GM12878 (cell line): ENCODE data around the gene ASRGL1. TPM values are rescaled to one million over a fixed set of nuclear protein-coding genes. Genes with fewer than 3 reads are reported as not detected.
A peak's percentile ranks its signal among the peaks of the same experiment; 100 is the strongest.

Experiments used
- ATAC-seq: fragments of 200-7000 bp; cut with Tn5 transposase; 3 replicates; pipeline ENCODE4 v1.9.1; 2020; ENCODE audit warnings: mild to moderate bottlenecking, moderate library complexity
- BruUV-seq: library from RNA; stranded (reverse); fragments of 400-500 nt; replicated peaks from 2 replicates; lab custom pipeline; 2021; lab: Mats Ljungman, UMichigan
- CTCF ChIA-PET: fragments of 300-600 bp; sonication (Branson Sonifier 250); formaldehyde crosslinking; extraction: SDS; loops from one replicate; lab custom pipeline; 2021; ENCODE audit warnings: inconsistent platforms; lab: Yijun Ruan, JAX
- POLR2A ChIA-PET: fragments of 350-600 bp; formaldehyde crosslinking; extraction: SDS; loops from one replicate; lab custom pipeline; 2021; ENCODE audit warnings: inconsistent platforms; lab: Charles Lee
- RAD21 ChIA-PET: fragments of 300-600 bp; sonication (Branson Sonifier 250); formaldehyde crosslinking; loops from one replicate; lab custom pipeline; 2023; ENCODE audit warnings: antibody characterized with exemption; ENCODE audit not compliant: unreplicated experiment; lab: Charles Lee
- SMC1A ChIA-PET: fragments of 300-600 bp; sonication (Branson Sonifier 250); formaldehyde crosslinking; loops from one replicate; lab custom pipeline; 2023; ENCODE audit not compliant: unreplicated experiment, uncharacterized antibody; lab: Charles Lee
- DNase-seq: peaks from one replicate; pipeline ENCODE4 v3.0.0-alpha.2; 2011; ENCODE audit warnings: low read depth, low spot score
- FAIRE-seq: peaks from 3 replicates; lab custom pipeline; 2011; peaks lifted over from hg19 to GRCh38; lab: Jason Lieb, UNC
- H2AFZ ChIP-seq: 2 replicates; pipeline ENCODE4 v1.6.0; 2011; ENCODE audit warnings: low read depth, low read length, control low read depth; ENCODE audit not compliant: control insufficient read depth
- H3K27ac ChIP-seq: 2 replicates; pipeline ENCODE4 v1.5.1; 2011; ENCODE audit warnings: control low read depth; ENCODE audit not compliant: control insufficient read depth, insufficient read depth
- H3K27me3 ChIP-seq, 2 experiments: replicated peaks in 1 of 2; 2 replicates each; pipeline versions ENCODE4 v1.6.0 to v1.6.1; 2011; ENCODE audit warnings: low read length in 1 of 2; ENCODE audit not compliant: control insufficient read depth in 2 of 2, insufficient read depth in 2 of 2
- H3K36me3 ChIP-seq, 2 experiments: 2 replicates each; pipeline ENCODE4 v1.5.1; 2011; ENCODE audit warnings: low read length in 1 of 2; ENCODE audit not compliant: control insufficient read depth in 2 of 2, insufficient read depth in 2 of 2
- H3K4me1 ChIP-seq: 2 replicates; pipeline ENCODE4 v1.6.1; 2011; ENCODE audit warnings: mild to moderate bottlenecking, low read length, moderate library complexity, mixed read lengths; ENCODE audit not compliant: control insufficient read depth, insufficient read depth
- H3K4me2 ChIP-seq: 2 replicates; pipeline ENCODE4 v1.6.0; 2011; ENCODE audit warnings: control low read depth; ENCODE audit not compliant: control insufficient read depth, insufficient read depth
- H3K4me3 ChIP-seq: fragments of 200-600 bp; sonication (generic); 2 replicates; pipeline ENCODE4 v1.5.1; 2016
- H3K79me2 ChIP-seq: 2 replicates; pipeline ENCODE4 v1.6.0; 2011; ENCODE audit warnings: low read length; ENCODE audit not compliant: control insufficient read depth, insufficient read depth
- H3K9ac ChIP-seq: 2 replicates; pipeline ENCODE4 v1.8.0; 2011; ENCODE audit warnings: low read length, control low read depth, mixed read lengths; ENCODE audit not compliant: control insufficient read depth, insufficient read depth
- H3K9me3 ChIP-seq: replicated peaks from 3 replicates; pipeline ENCODE4 v1.5.1; 2011; ENCODE audit warnings: mild to moderate bottlenecking, low read length; ENCODE audit not compliant: control insufficient read depth, insufficient read depth
- H4K20me1 ChIP-seq: 2 replicates; pipeline ENCODE4 v1.6.0; 2011; ENCODE audit not compliant: control insufficient read depth, insufficient read depth
- BCL11A ChIP-seq: IDR thresholded peaks from 2 replicates; pipeline ENCODE4 v1.6.1; 2011; ENCODE audit warnings: low read depth, low read length
- BHLHE40 ChIP-seq, 2 experiments: fragments of 450-650 bp in 1 of 2; IDR thresholded peaks; 2 replicates each; pipeline ENCODE4 v1.6.1; 2011 to 2017; ENCODE audit warnings: low read depth in 2 of 2, borderline replicate concordance in 1 of 2, improper control_type of control experiment in 1 of 2, low read length in 1 of 2, mild to moderate bottlenecking in 1 of 2
- BMI1 ChIP-seq: fragments of 450-650 bp; IDR thresholded peaks from 2 replicates; pipeline ENCODE4 v1.6.1; 2016; ENCODE audit warnings: mild to moderate bottlenecking, moderate library complexity, borderline replicate concordance
- DPF2 ChIP-seq: fragments of 450-650 bp; IDR thresholded peaks from 2 replicates; pipeline ENCODE4 v1.6.1; 2017; ENCODE audit warnings: mild to moderate bottlenecking
- GATAD2B ChIP-seq: fragments of 450-650 bp; conservative IDR thresholded peaks from 2 replicates; pipeline ENCODE4 v1.6.1; 2017; ENCODE audit warnings: low read depth, mild to moderate bottlenecking, moderate library complexity
- IRF4 ChIP-seq: IDR thresholded peaks from 2 replicates; pipeline ENCODE4 v1.6.1; 2011; ENCODE audit warnings: low read depth, low read length
- JUNB ChIP-seq: IDR thresholded peaks from 2 replicates; pipeline ENCODE4 v1.6.1; 2016; ENCODE audit warnings: antibody characterized with exemption, mild to moderate bottlenecking
- NBN ChIP-seq: fragments of 450-650 bp; IDR thresholded peaks from 2 replicates; pipeline ENCODE4 v1.6.1; 2016
- NR2C2 ChIP-seq: IDR thresholded peaks from 2 replicates; pipeline ENCODE4 v1.6.1; 2011; ENCODE audit warnings: borderline replicate concordance, low read depth; ENCODE audit not compliant: control insufficient read depth, insufficient read length
- PKNOX1 ChIP-seq: fragments of 450-650 bp; IDR thresholded peaks from 2 replicates; pipeline ENCODE4 v1.6.1; 2016; ENCODE audit warnings: mild to moderate bottlenecking
- RAD51 ChIP-seq: fragments of 450-650 bp; IDR thresholded peaks from 2 replicates; pipeline ENCODE4 v1.6.1; 2016; ENCODE audit warnings: moderate library complexity, mild to moderate bottlenecking, inconsistent platforms
- WGBS: methylation state at CpG from one replicate; pipeline ENCODE4 v1.1.6; 2016; ENCODE audit warnings: low lambda C conversion rate; ENCODE audit not compliant: insufficient replicate concordance, insufficient coverage; ENCODE audit errors: missing lambda C conversion rate; 5-methylcytosine and 5-hydroxymethylcytosine counted together
- in situ Hi-C: fragments of 300-500 bp; cut with MboI; formaldehyde crosslinking; loops from 9 replicates; pipeline ENCODE4 v1.14.3; 2018; ENCODE audit warnings: mixed read lengths
- intact Hi-C: fragments of 100-400 bp; cut with micrococcal nuclease; formaldehyde crosslinking; loops from one replicate; pipeline ENCODE4 v1.14.2; 2022; ENCODE audit not compliant: unreplicated experiment
- polyA plus RNA-seq, 11 experiments: library from polyadenylated mRNA; depleted of rRNA in 4 of 11; unstranded in 6 of 11; stranded (reverse) in 5 of 11; fragments of >200 nt; fragmentation: Nextera tagmentation in 4 of 11; fragmentation: Illumina TruSeq in 1 of 11; extraction: Ambion mirVana in 4 of 11; extraction: Trizol in 1 of 11; gene quantifications; 1 replicate in 1 of 11; 2 replicates in 10 of 11; pipeline versions ENCODE4 v1.2.1 to v1.2.3, GENCODE V29; 2011 to 2016; ENCODE audit warnings: inconsistent platforms in 2 of 11, missing spikeins in 2 of 11, low read depth in 1 of 11
- total RNA-seq, 4 experiments: library from RNA; depleted of rRNA in 3 of 4; stranded (reverse); fragments of >200 nt in 3 of 4; fragmentation: Illumina TruSeq in 1 of 4; extraction: Trizol in 1 of 4; gene quantifications; 2 replicates each; pipeline versions ENCODE4 v1.2.1 to v1.2.3, GENCODE V29; 2013 to 2021
- TF ChIP-seq, protein P1 (sequence below): fragments of 450-650 bp; IDR thresholded peaks from 2 replicates; pipeline ENCODE4 v1.6.1; 2017; ENCODE audit warnings: antibody characterized with exemption, mild to moderate bottlenecking, moderate library complexity
- TF ChIP-seq, protein P2 (sequence below): IDR thresholded peaks from 2 replicates; pipeline ENCODE4 v1.6.1; 2012; ENCODE audit warnings: improper control_type of control experiment, low read depth, low read length; ENCODE audit not compliant: insufficient replicate concordance

Gene ASRGL1
- total and polyA plus RNA-seq, 10 of the 15 experiments (the other 5 are each of a cell fraction or from before 2014, with no cell fraction given), result 0.97 to 24.5 (median 4.8) TPM

- FAIRE-seq, result peak; percentile 82
- no peaks in the 10 kb centered on the region for H4K20me1 ChIP-seq
- no peaks in the 10 kb centered on the region; a peak in 1 of 4 replicates for H3K27me3 ChIP-seq
- no peaks in the 10 kb centered on the region for H3K9me3 ChIP-seq
- WGBS, result 22% methylated on average over 6 of the region's 6 CpGs
- H3K27ac ChIP-seq, result no peak overlapping the region
- in situ Hi-C loops, result loop anchor here (10.0 kb wide), 3 partner anchors 127 to 437 kb away; no protein-coding TSS in a partner anchor
- no peaks in the 10 kb centered on the region for H3K36me3 ChIP-seq
- POLR2A ChIA-PET, result interaction anchor here (0.6 to 3.1 kb wide), 10 partner anchors 15 to 270 kb away, joined by 3 to 17 read pairs (median 3); partner anchors contain the start of gene MTA2
- H3K4me2 ChIP-seq, result peak overlapping the region; percentile 54
- CTCF ChIA-PET, result interaction anchor here (0.7 to 12.5 kb wide), 13 partner anchors 11 to 266 kb away, joined by 3 to 280 read pairs (median 4); no protein-coding TSS in a partner anchor
- peak overlapping the region; percentile 66 for H2AFZ ChIP-seq
- peak; percentile 41 for DNase-seq
- no TSS peak for BruUV-seq
- ATAC-seq, result peak; percentile 76
- no peak overlapping the region for H3K9ac ChIP-seq
- RAD21 ChIA-PET, result interaction anchor here (1.0 to 5.5 kb wide), 7 partner anchors 10 to 164 kb away, joined by 3 to 41 read pairs (median 6); partner anchors contain the start of gene TUT1
- intact Hi-C loops, result loop anchor here (10.0 kb wide), 1 partner anchor 437 kb away; no protein-coding TSS in a partner anchor
- no peak overlapping the region for H3K4me3 ChIP-seq
- H3K4me1 ChIP-seq, result peaks cover 7% of the 10 kb centered on the region
- no peaks in the 10 kb centered on the region for H3K79me2 ChIP-seq
- SMC1A ChIA-PET, result interaction anchor here (1.2 to 7.4 kb wide), 10 partner anchors 9 to 132 kb away, joined by 3 to 116 read pairs (median 4); no protein-coding TSS in a partner anchor
- TF ChIP-seq, protein P1, sequence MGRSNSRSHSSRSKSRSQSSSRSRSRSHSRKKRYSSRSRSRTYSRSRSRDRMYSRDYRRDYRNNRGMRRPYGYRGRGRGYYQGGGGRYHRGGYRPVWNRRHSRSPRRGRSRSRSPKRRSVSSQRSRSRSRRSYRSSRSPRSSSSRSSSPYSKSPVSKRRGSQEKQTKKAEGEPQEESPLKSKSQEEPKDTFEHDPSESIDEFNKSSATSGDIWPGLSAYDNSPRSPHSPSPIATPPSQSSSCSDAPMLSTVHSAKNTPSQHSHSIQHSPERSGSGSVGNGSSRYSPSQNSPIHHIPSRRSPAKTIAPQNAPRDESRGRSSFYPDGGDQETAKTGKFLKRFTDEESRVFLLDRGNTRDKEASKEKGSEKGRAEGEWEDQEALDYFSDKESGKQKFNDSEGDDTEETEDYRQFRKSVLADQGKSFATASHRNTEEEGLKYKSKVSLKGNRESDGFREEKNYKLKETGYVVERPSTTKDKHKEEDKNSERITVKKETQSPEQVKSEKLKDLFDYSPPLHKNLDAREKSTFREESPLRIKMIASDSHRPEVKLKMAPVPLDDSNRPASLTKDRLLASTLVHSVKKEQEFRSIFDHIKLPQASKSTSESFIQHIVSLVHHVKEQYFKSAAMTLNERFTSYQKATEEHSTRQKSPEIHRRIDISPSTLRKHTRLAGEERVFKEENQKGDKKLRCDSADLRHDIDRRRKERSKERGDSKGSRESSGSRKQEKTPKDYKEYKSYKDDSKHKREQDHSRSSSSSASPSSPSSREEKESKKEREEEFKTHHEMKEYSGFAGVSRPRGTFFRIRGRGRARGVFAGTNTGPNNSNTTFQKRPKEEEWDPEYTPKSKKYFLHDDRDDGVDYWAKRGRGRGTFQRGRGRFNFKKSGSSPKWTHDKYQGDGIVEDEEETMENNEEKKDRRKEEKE, result no peak
- TF ChIP-seq BHLHE40 (IDR thresholded peaks at IDR 0.05; ENCODE audit: borderline replicate concordance in 1 of 2, low read depth in 2 of 2, low read length in 1 of 2) (peak; percentile 18 to 43; a peak in 3 of 4 replicates), JUNB (peak; percentile 30; the same call in 1 of the 2 replicates), DPF2 (peak; percentile 88), NR2C2 (no peak), GATAD2B (0 out of 2 replicates have a peak, but pooled peaks have one; percentile 8), PKNOX1 (peak; percentile 87), BMI1 (no peak), BCL11A (peak; percentile 49; the same call in 1 of the 2 replicates), IRF4 (no peak), RAD51 (0 out of 2 replicates have a peak, but pooled peaks have one; percentile 15), NBN (peak; percentile 38; the same call in 1 of the 2 replicates)
- TF ChIP-seq, protein P2, sequence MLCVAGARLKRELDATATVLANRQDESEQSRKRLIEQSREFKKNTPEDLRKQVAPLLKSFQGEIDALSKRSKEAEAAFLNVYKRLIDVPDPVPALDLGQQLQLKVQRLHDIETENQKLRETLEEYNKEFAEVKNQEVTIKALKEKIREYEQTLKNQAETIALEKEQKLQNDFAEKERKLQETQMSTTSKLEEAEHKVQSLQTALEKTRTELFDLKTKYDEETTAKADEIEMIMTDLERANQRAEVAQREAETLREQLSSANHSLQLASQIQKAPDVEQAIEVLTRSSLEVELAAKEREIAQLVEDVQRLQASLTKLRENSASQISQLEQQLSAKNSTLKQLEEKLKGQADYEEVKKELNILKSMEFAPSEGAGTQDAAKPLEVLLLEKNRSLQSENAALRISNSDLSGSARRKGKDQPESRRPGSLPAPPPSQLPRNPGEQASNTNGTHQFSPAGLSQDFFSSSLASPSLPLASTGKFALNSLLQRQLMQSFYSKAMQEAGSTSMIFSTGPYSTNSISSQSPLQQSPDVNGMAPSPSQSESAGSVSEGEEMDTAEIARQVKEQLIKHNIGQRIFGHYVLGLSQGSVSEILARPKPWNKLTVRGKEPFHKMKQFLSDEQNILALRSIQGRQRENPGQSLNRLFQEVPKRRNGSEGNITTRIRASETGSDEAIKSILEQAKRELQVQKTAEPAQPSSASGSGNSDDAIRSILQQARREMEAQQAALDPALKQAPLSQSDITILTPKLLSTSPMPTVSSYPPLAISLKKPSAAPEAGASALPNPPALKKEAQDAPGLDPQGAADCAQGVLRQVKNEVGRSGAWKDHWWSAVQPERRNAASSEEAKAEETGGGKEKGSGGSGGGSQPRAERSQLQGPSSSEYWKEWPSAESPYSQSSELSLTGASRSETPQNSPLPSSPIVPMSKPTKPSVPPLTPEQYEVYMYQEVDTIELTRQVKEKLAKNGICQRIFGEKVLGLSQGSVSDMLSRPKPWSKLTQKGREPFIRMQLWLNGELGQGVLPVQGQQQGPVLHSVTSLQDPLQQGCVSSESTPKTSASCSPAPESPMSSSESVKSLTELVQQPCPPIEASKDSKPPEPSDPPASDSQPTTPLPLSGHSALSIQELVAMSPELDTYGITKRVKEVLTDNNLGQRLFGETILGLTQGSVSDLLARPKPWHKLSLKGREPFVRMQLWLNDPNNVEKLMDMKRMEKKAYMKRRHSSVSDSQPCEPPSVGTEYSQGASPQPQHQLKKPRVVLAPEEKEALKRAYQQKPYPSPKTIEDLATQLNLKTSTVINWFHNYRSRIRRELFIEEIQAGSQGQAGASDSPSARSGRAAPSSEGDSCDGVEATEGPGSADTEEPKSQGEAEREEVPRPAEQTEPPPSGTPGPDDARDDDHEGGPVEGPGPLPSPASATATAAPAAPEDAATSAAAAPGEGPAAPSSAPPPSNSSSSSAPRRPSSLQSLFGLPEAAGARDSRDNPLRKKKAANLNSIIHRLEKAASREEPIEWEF, result peak; percentile 54
Observed at GRCh38 chr11:62427630-62428233, 90.5 kb downstream of the ASRGL1 start.
